Neural progenitor cell (in vitro differentiated cells): ENCODE data around the gene UNC5B. TPM values are rescaled to one million over a fixed set of nuclear protein-coding genes. Genes with fewer than 3 reads are reported as not detected.

ENCODE experiments used
- DNase-seq: peaks from one replicate; pipeline ENCODE4 v3.0.0-alpha.2; 2016; ENCODE audit warnings: low spot score
- H2AFZ ChIP-seq: fragments of 200-600 bp; sonication (generic); replicated peaks from 2 replicates; pipeline ENCODE4 v1.6.1; 2016; ENCODE audit warnings: antibody characterized with exemption
- H3F3A ChIP-seq: fragments of 200-600 bp; sonication (generic); 2 replicates; pipeline ENCODE4 v1.6.1; 2016; ENCODE audit warnings: antibody characterized with exemption, low read depth
- H3K27ac ChIP-seq: fragments of 200-600 bp; sonication (generic); 2 replicates; pipeline ENCODE4 v1.5.1; 2016; ENCODE audit warnings: mild to moderate bottlenecking
- H3K27me3 ChIP-seq: fragments of 200-600 bp; sonication (generic); 2 replicates; pipeline ENCODE4 v1.6.1; 2016; ENCODE audit warnings: mild to moderate bottlenecking, moderate library complexity
- H3K36me3 ChIP-seq: fragments of 200-600 bp; sonication (generic); 2 replicates; pipeline ENCODE4 v1.5.1; 2016
- H3K4me1 ChIP-seq: fragments of 200-600 bp; sonication (generic); 2 replicates; pipeline ENCODE4 v1.6.1; 2016; ENCODE audit warnings: mixed run types
- H3K4me2 ChIP-seq: fragments of 200-600 bp; sonication (generic); 2 replicates; pipeline ENCODE4 v1.6.1; 2016
- H3K4me3 ChIP-seq: fragments of 200-600 bp; sonication (generic); 2 replicates; pipeline ENCODE4 v1.5.1; 2016
- H3K79me2 ChIP-seq: fragments of 200-600 bp; sonication (generic); 2 replicates; pipeline ENCODE4 v1.6.1; 2016; ENCODE audit warnings: low read depth
- H3K9ac ChIP-seq: fragments of 200-600 bp; sonication (generic); 2 replicates; pipeline ENCODE4 v1.6.1; 2016
- H3K9me3 ChIP-seq: fragments of 200-600 bp; sonication (generic); 2 replicates; pipeline ENCODE4 v1.5.1; 2016; ENCODE audit warnings: low read depth
- H4K20me1 ChIP-seq: fragments of 200-600 bp; sonication (generic); 2 replicates; pipeline ENCODE4 v1.6.1; 2016; ENCODE audit warnings: low read depth
- H3K27ac Mint-ChIP-seq: 3 replicates; pipeline ENCODE4 v1.8.0; 2021; ENCODE audit warnings: mixed read lengths
- H3K27me3 Mint-ChIP-seq: 2 replicates; pipeline ENCODE4 v1.8.0; 2022; ENCODE audit warnings: low read depth, mild to moderate bottlenecking, inconsistent platforms, moderate library complexity, mixed read lengths; ENCODE audit not compliant: insufficient read depth
- H3K36me3 Mint-ChIP-seq: 3 replicates; pipeline ENCODE4 v1.8.0; 2021; ENCODE audit warnings: mixed read lengths
- H3K4me1 Mint-ChIP-seq: 3 replicates; pipeline ENCODE4 v1.8.0; 2021; ENCODE audit warnings: mixed read lengths
- H3K4me3 Mint-ChIP-seq: 3 replicates; pipeline ENCODE4 v1.8.0; 2021; ENCODE audit warnings: mild to moderate bottlenecking, moderate library complexity, mixed read lengths
- H3K9me3 Mint-ChIP-seq: 3 replicates; pipeline ENCODE4 v1.8.0; 2020; ENCODE audit warnings: mixed read lengths
- EZH2 ChIP-seq: fragments of 200-600 bp; sonication (generic); IDR thresholded peaks from 2 replicates; pipeline ENCODE4 v1.6.1; 2017; ENCODE audit warnings: antibody characterized with exemption, mild to moderate bottlenecking, moderate library complexity
- EZH2phosphoT487 ChIP-seq: fragments of 200-600 bp; sonication (generic); IDR thresholded peaks from 2 replicates; pipeline ENCODE4 v1.6.1; 2017; ENCODE audit warnings: antibody characterized with exemption
- total RNA-seq: library from RNA; depleted of rRNA; stranded (reverse); fragments of >200 nt; gene quantifications from 2 replicates; pipeline ENCODE4 v1.2.3, GENCODE V29; 2015; ENCODE audit warnings: low replicate concordance
- TF ChIP-seq, protein P1 (sequence below): fragments of 200-600 bp; sonication (generic); IDR thresholded peaks from 2 replicates; pipeline ENCODE4 v1.5.1; 2017; ENCODE audit warnings: antibody characterized with exemption, mild to moderate bottlenecking

The UNC5B gene
- total RNA-seq, 1 donor from 2014 or later, result 3.3 TPM

DNA sequence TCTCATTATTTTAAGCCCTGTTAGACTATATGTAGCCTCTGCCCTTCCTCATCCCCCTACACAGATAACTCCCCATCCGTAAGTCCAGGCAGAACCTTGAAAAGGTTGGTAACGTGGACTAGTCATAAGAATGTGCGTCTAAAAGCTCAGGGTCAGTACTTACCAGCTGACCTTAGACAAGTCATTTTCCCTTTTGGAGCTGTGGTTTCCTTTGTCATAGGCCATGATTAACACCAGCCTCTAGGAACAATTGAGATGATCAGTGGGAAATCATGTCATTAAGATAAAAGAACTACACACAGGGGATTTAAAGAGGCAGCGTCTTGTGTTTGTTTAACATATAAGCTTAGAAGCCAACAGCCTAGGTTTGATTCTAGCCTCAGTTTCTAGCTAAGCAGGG is 6.9 kb upstream of the UNC5B start:
- peaks cover 14% of the 10 kb centered on the region for H3K27me3 ChIP-seq
- H3K79me2 ChIP-seq, result no peaks in the 10 kb centered on the region
- no peaks in the 10 kb centered on the region for H4K20me1 ChIP-seq
- H3F3A ChIP-seq, result no peaks in the 10 kb centered on the region
- DNase-seq, result no peak
- Mint-ChIP-seq H3K27me3 (peaks cover 24% of the 10 kb centered on the region), H3K27ac (no peak overlapping the region), H3K9me3 (no peaks in the 10 kb centered on the region), H3K4me3 (no peak overlapping the region), H3K36me3 (no peaks in the 10 kb centered on the region), H3K4me1 (peaks cover 18% of the 10 kb centered on the region)
- H3K27ac ChIP-seq, result no peak overlapping the region
- peaks cover 26% of the 10 kb centered on the region for H3K4me1 ChIP-seq
- H3K9ac ChIP-seq, result no peak overlapping the region
- TF ChIP-seq EZH2phosphoT487 (no peak), EZH2 (no peak)
- TF ChIP-seq, protein P1, sequence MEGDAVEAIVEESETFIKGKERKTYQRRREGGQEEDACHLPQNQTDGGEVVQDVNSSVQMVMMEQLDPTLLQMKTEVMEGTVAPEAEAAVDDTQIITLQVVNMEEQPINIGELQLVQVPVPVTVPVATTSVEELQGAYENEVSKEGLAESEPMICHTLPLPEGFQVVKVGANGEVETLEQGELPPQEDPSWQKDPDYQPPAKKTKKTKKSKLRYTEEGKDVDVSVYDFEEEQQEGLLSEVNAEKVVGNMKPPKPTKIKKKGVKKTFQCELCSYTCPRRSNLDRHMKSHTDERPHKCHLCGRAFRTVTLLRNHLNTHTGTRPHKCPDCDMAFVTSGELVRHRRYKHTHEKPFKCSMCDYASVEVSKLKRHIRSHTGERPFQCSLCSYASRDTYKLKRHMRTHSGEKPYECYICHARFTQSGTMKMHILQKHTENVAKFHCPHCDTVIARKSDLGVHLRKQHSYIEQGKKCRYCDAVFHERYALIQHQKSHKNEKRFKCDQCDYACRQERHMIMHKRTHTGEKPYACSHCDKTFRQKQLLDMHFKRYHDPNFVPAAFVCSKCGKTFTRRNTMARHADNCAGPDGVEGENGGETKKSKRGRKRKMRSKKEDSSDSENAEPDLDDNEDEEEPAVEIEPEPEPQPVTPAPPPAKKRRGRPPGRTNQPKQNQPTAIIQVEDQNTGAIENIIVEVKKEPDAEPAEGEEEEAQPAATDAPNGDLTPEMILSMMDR, result no peak
- H3K4me3 ChIP-seq, result no peak overlapping the region
- no peaks in the 10 kb centered on the region for H3K9me3 ChIP-seq
- no peak overlapping the region for H3K4me2 ChIP-seq
- H2AFZ ChIP-seq, result no peak overlapping the region
- H3K36me3 ChIP-seq, result no peaks in the 10 kb centered on the region

DNA sequence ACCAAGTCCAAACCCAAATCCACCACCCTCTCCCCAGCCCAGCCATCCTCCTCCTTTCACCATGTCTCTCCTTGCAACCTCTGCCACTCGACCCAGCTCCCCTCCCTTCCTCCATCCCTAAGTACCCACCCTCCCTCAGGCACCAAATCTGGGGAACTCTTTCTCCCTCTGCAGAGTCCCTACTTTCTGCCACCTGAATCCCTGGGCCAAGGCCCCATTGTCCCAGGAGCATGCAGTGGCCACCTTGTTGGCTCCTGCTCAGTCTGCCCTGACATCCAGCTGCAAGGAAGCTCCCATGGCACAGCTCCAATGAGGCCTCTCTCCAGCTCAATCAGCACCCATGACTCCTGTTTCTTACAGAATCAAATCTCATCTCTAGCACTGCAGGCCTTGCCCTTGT is 5.5 kb upstream of the UNC5B start:
- no peak for DNase-seq
- Histone ChIP-seq H3K27me3 (peaks cover 28% of the 10 kb centered on the region), H4K20me1 (no peaks in the 10 kb centered on the region), H3K4me3 (no peak overlapping the region), H3K9ac (no peak overlapping the region), H3F3A (no peaks in the 10 kb centered on the region), H2AFZ (no peak overlapping the region), H3K27ac (no peak overlapping the region), H3K4me2 (no peak overlapping the region), H3K9me3 (no peaks in the 10 kb centered on the region), H3K79me2 (no peaks in the 10 kb centered on the region), H3K36me3 (no peaks in the 10 kb centered on the region), H3K4me1 (peaks cover 28% of the 10 kb centered on the region)
- Mint-ChIP-seq H3K27ac (no peak overlapping the region), H3K36me3 (no peaks in the 10 kb centered on the region), H3K27me3 (peaks cover 34% of the 10 kb centered on the region), H3K9me3 (no peaks in the 10 kb centered on the region), H3K4me3 (no peak overlapping the region), H3K4me1 (peaks cover 27% of the 10 kb centered on the region)
- TF ChIP-seq EZH2 (no peak), EZH2phosphoT487 (no peak)
- TF ChIP-seq, protein P1, result no peak

DNA sequence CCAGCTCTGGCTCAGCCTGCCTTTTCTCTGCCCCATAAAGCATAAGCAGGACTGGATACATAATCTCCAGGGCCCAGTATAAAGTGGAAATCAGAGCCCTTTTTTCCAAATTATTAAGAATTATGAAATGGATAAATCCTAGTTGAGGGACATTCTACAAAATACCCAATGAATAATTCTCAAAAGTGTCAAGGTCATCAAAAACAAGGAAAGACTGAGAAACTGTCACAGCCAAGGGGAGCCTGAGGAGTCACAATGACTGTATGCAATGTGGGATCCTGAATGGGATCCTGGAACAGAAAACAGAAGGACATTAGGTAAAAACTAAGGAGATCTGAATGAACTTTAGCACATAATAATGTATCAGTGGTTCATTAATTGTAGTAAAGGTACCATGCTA is 4.8 kb upstream of the UNC5B start:
- Mint-ChIP-seq H3K27ac (no peak overlapping the region), H3K36me3 (no peaks in the 10 kb centered on the region)

More for the DNA sequence above, 4.8 kb upstream of the UNC5B start:
- Histone ChIP-seq H3K79me2 (no peaks in the 10 kb centered on the region), H3K9ac (no peak overlapping the region), H3K4me3 (no peak overlapping the region), H3K4me2 (no peak overlapping the region), H3K27me3 (peaks cover 31% of the 10 kb centered on the region), H3K27ac (no peak overlapping the region), H4K20me1 (no peaks in the 10 kb centered on the region), H3K4me1 (peaks cover 30% of the 10 kb centered on the region), H3K9me3 (no peaks in the 10 kb centered on the region), H3F3A (peaks cover under 1% of the 10 kb centered on the region), H2AFZ (no peak overlapping the region), H3K36me3 (no peaks in the 10 kb centered on the region)
- DNase-seq, result no peak
- Mint-ChIP-seq H3K9me3 (no peaks in the 10 kb centered on the region), H3K27me3 (peaks cover 35% of the 10 kb centered on the region), H3K4me1 (peaks cover 29% of the 10 kb centered on the region), H3K4me3 (no peak overlapping the region)
- TF ChIP-seq, protein P1, result no peak
- TF ChIP-seq EZH2, result no peak
- TF ChIP-seq EZH2phosphoT487, result no peak
